SH-SY5Y (cell line): Measurements from ENCODE around the gene NNAT.

ENCODE experiments used
- GATA2 ChIP-seq: IDR thresholded peaks from 2 replicates; pipeline ENCODE4 v1.6.1; 2011; ENCODE audit warnings: mild to moderate bottlenecking, low read depth, low read length
- GATA3 ChIP-seq: IDR thresholded peaks from 2 replicates; pipeline ENCODE4 v1.6.1; 2011; ENCODE audit warnings: low read depth, mild to moderate bottlenecking, low read length, moderate library complexity

DNA sequence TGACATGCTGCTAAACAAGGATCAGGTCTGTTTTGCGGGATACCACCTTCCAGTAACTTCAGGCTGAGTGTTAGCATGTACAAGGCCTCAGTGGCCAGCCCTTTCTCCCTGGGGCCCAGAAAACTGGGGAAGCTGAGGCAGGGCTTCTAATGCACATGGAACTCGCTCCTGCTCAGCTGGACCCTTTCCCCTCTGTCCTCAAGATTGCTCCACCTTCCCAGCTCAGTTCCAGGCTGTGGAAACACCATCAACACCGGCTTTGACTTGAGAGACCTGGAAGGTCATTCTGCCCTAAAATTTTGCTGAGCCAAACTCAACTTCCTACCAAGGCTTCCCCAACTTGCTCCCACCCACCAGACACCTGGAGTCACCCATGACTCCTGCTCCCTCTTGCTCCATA, 10.8 kb downstream of the NNAT start:
- no peak for TF ChIP-seq GATA2
- TF ChIP-seq GATA3: no peak
